Duodenal mucosa (tissue), 2 donors: ENCODE data around the gene TRIM46.

Experiments
- H3K27ac ChIP-seq: one replicate; pipeline ENCODE4 v1.7.0; 2013; ENCODE audit warnings: low read depth, low read length
- H3K27me3 ChIP-seq, 2 donors: one replicate each; pipeline ENCODE4 v1.7.0; 2013; ENCODE audit warnings: low read length in 2 of 2, control low read depth in 1 of 2; ENCODE audit not compliant: insufficient read depth in 2 of 2, control insufficient read depth in 1 of 2
- H3K36me3 ChIP-seq, 2 donors: one replicate each; pipeline ENCODE4 v1.7.0; 2013; ENCODE audit warnings: low read length in 2 of 2, control low read depth in 1 of 2; ENCODE audit not compliant: insufficient read depth in 2 of 2, control insufficient read depth in 1 of 2
- H3K4me1 ChIP-seq, 2 donors: one replicate each; pipeline ENCODE4 v1.7.0; 2013; ENCODE audit warnings: low read length in 2 of 2, control low read depth in 1 of 2; ENCODE audit not compliant: insufficient read depth in 2 of 2, control insufficient read depth in 1 of 2
- H3K4me3 ChIP-seq, 2 donors: one replicate each; pipeline ENCODE4 v1.7.0; 2013; ENCODE audit warnings: low read length in 2 of 2, low read depth in 1 of 2
- H3K9ac ChIP-seq, 2 donors: one replicate each; pipeline ENCODE4 v1.7.0; 2013; ENCODE audit warnings: low read length in 2 of 2, low read depth in 1 of 2
- H3K9me3 ChIP-seq, 2 donors: one replicate each; pipeline ENCODE4 v1.7.0; 2013; ENCODE audit warnings: low read length in 2 of 2, control low read depth in 1 of 2; ENCODE audit not compliant: control insufficient read depth in 1 of 2

Gene TRIM46

GRCh38 chr1:155196103-155196892 is 22.6 kb downstream of the TRIM46 start:
- Histone ChIP-seq H3K9ac (no peak overlapping the region), H3K27me3 (no peaks in the 10 kb centered on the region), H3K27ac (no peak overlapping the region), H3K4me3 (no peak overlapping the region), H3K4me1 (peaks cover 19 to 21% of the 10 kb centered on the region in 2 donors), H3K9me3 (no peaks in the 10 kb centered on the region), H3K36me3 (peaks cover 0 to 13% of the 10 kb centered on the region in 2 donors)

- H3K4me3 ChIP-seq: no peak overlapping the region
- H3K27ac ChIP-seq: no peak overlapping the region
- peaks cover 0 to 13% of the 10 kb centered on the region in 2 donors for H3K36me3 ChIP-seq
- no peaks in the 10 kb centered on the region for H3K9me3 ChIP-seq
- peaks cover 19 to 21% of the 10 kb centered on the region in 2 donors for H3K4me1 ChIP-seq
- no peak overlapping the region for H3K9ac ChIP-seq
- no peaks in the 10 kb centered on the region for H3K27me3 ChIP-seq
These were observed 23.4 kb downstream of the TRIM46 start for GRCh38 chr1:155196893-155197638.

- Histone ChIP-seq H3K27me3 (no peaks in the 10 kb centered on the region), H3K4me3 (no peak overlapping the region), H3K9me3 (no peaks in the 10 kb centered on the region), H3K9ac (no peak overlapping the region), H3K27ac (no peak overlapping the region), H3K4me1 (peaks cover 14 to 19% of the 10 kb centered on the region in 2 donors), H3K36me3 (peaks cover 0 to 13% of the 10 kb centered on the region in 2 donors)
These were observed 24.4 kb downstream of the TRIM46 start for GRCh38 chr1:155197901-155198546.

GRCh38 chr1:155198547-155198906 is 24.9 kb downstream of the TRIM46 start:
- H3K36me3 ChIP-seq: peaks cover 0 to 13% of the 10 kb centered on the region in 2 donors
- H3K4me3 ChIP-seq: no peak overlapping the region
- no peaks in the 10 kb centered on the region for H3K9me3 ChIP-seq
- H3K27me3 ChIP-seq: no peaks in the 10 kb centered on the region
- peaks cover 9 to 19% of the 10 kb centered on the region in 2 donors for H3K4me1 ChIP-seq
- no peak overlapping the region for H3K27ac ChIP-seq
- H3K9ac ChIP-seq: no peak overlapping the region

- peaks cover 0 to 13% of the 10 kb centered on the region in 2 donors for H3K36me3 ChIP-seq
These were observed 26.1 kb downstream of the TRIM46 start for GRCh38 chr1:155199792-155200191.

DNA sequence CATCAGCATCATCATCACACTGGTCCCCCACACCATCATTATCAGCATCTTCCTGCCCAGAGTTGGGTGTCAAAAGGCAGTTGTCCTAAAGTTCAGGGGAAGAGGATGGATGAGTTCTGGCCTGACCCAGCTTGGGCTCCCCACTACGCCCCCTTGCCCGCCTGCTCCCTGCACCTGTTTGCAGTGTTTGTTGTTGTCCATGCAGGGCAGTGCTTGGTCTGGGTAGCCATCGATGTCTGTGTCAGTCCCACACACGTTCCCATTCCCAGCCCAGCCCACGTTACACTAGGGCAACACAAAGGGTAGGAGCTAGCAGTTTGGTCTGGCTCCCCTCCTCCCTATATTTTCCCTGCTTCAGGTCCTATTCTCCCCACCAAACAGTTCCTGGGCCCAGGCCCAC is 27.3 kb downstream of the TRIM46 start:
- Histone ChIP-seq H3K4me3 (no peak overlapping the region), H3K27ac (no peak overlapping the region), H3K9ac (no peak overlapping the region), H3K27me3 (no peaks in the 10 kb centered on the region), H3K4me1 (peaks cover 0 to under 1% of the 10 kb centered on the region in 2 donors), H3K36me3 (peaks cover 0 to 13% of the 10 kb centered on the region in 2 donors), H3K9me3 (no peaks in the 10 kb centered on the region)

More at GRCh38 chr1:155199792-155200191, 26.1 kb downstream of the TRIM46 start:
- no peak overlapping the region for H3K4me3 ChIP-seq
- no peaks in the 10 kb centered on the region for H3K9me3 ChIP-seq
- H3K9ac ChIP-seq: no peak overlapping the region
- no peaks in the 10 kb centered on the region for H3K27me3 ChIP-seq
- peaks cover 0 to 9% of the 10 kb centered on the region in 2 donors for H3K4me1 ChIP-seq
- H3K27ac ChIP-seq: no peak overlapping the region

DNA sequence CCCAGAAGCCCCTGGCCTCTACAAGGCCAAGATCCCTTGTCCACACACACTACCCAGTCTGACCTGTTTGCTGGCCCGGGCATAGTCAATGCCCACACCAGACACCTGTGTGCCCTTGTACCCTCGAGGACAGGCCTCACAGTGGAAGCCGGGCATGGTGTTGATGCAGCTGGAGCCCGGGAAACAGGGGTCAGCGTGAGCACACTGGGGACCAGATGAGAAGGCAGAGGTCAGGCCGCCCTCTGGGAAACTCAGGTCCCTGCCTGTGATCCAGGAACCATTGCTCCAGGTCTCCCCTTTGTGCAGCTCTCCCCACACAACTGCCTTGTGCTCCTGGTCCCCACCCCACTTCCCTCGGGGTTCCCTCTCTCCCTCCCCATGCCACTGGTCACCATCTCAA is 28.5 kb downstream of the TRIM46 start:
- Histone ChIP-seq H3K9ac (no peak overlapping the region), H3K27me3 (no peaks in the 10 kb centered on the region), H3K4me1 (peaks cover 4% of the 10 kb centered on the region in 2 donors), H3K4me3 (no peak overlapping the region), H3K9me3 (no peaks in the 10 kb centered on the region), H3K36me3 (peaks cover 0 to 13% of the 10 kb centered on the region in 2 donors), H3K27ac (no peak overlapping the region)

- Histone ChIP-seq H3K4me1 (peaks cover 7 to 11% of the 10 kb centered on the region in 2 donors), H3K4me3 (no peak overlapping the region), H3K27me3 (no peaks in the 10 kb centered on the region), H3K9ac (no peak overlapping the region), H3K9me3 (no peaks in the 10 kb centered on the region), H3K36me3 (peaks cover 0 to 11% of the 10 kb centered on the region in 2 donors), H3K27ac (no peak overlapping the region)
These were observed 29.3 kb downstream of the TRIM46 start for GRCh38 chr1:155202731-155203515.

DNA sequence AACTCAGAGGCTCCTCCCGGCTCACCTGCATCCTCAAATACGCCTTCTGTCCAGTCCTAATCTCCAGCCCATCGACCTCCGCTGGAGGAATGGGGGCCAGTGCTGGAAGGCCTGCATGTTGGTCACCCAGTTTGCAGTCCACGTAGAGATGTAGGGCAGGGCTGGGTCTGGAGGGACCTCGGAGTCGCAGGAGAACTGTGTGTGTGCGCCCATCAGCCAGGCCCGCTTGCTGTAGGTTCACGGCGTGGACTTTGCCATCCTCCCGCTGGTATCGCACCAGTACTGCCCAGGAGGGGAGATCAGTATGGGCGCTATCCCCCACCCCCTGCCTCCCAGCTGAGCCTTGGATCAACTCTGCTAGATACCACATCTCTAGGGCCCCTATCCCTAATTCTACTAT is 31.4 kb downstream of the TRIM46 start:
- Histone ChIP-seq H3K27ac (no peak overlapping the region), H3K4me1 (peaks cover 21 to 24% of the 10 kb centered on the region in 2 donors), H3K9ac (no peak overlapping the region), H3K27me3 (no peaks in the 10 kb centered on the region), H3K9me3 (no peaks in the 10 kb centered on the region), H3K36me3 (peaks cover 0 to 5% of the 10 kb centered on the region in 2 donors), H3K4me3 (no peak overlapping the region)
